ENCODE measurements around the gene FAM13A. TPM values are rescaled to one million over a fixed set of nuclear protein-coding genes. Genes with fewer than 3 reads are reported as not detected.

Gene FAM13A
- total RNA-seq, 2 experiments from 2014 or later = 9.6 to 10.2 TPM

GRCh38 chr4:88976775-88977035 is 80.3 kb downstream of the FAM13A start:
- intact Hi-C loops (cut with DNase I, micrococcal nuclease) = no loop called here
- H3K4me3 Mint-ChIP-seq = no peak overlapping the region
- peaks cover 7% of the 10 kb centered on the region for H3K9me3 Mint-ChIP-seq
- peaks cover 5% of the 10 kb centered on the region for H3K27me3 Mint-ChIP-seq
- Histone ChIP-seq H3K27me3 (ENCODE audit: control insufficient read depth in 1 of 2, insufficient read depth in 2 of 2, low read length in 2 of 2) (no peaks in the 10 kb centered on the region), H3K27ac (ENCODE audit: low read depth in 1 of 2, low read length in 2 of 2) (no peak overlapping the region), H3K9me3 (ENCODE audit: control insufficient read depth in 1 of 2, insufficient read depth in 1 of 2, low read length in 2 of 2) (peaks cover 3 to 8% of the 10 kb centered on the region in 2 experiments), H3K36me3 (ENCODE audit: insufficient read depth, low read length) (no peaks in the 10 kb centered on the region), H3K4me3 (ENCODE audit: low read length) (no peak overlapping the region), H3K4me1 (ENCODE audit: insufficient read depth, low read length) (no peaks in the 10 kb centered on the region)
- ChIA-PET CTCF (no interaction called here), POLR2A (no interaction called here)
- ATAC-seq (ENCODE audit: poor library complexity) = no peak
- TF ChIP-seq, protein P1, sequence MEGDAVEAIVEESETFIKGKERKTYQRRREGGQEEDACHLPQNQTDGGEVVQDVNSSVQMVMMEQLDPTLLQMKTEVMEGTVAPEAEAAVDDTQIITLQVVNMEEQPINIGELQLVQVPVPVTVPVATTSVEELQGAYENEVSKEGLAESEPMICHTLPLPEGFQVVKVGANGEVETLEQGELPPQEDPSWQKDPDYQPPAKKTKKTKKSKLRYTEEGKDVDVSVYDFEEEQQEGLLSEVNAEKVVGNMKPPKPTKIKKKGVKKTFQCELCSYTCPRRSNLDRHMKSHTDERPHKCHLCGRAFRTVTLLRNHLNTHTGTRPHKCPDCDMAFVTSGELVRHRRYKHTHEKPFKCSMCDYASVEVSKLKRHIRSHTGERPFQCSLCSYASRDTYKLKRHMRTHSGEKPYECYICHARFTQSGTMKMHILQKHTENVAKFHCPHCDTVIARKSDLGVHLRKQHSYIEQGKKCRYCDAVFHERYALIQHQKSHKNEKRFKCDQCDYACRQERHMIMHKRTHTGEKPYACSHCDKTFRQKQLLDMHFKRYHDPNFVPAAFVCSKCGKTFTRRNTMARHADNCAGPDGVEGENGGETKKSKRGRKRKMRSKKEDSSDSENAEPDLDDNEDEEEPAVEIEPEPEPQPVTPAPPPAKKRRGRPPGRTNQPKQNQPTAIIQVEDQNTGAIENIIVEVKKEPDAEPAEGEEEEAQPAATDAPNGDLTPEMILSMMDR (IDR thresholded peaks at IDR 0.05) = no peak
- no peaks in the 10 kb centered on the region for H3K4me1 Mint-ChIP-seq (ENCODE audit: low read depth)
- DNase-seq = no peak
- no peaks in the 10 kb centered on the region for H3K36me3 Mint-ChIP-seq (ENCODE audit: low read depth)
- H3K27ac Mint-ChIP-seq = no peak overlapping the region

GRCh38 chr4:88975958-88976774 is 80.8 kb downstream of the FAM13A start:
- H3K27me3 ChIP-seq (ENCODE audit: control insufficient read depth in 1 of 2, insufficient read depth in 2 of 2, low read length in 2 of 2) = no peaks in the 10 kb centered on the region
- intact Hi-C loops (cut with DNase I, micrococcal nuclease) = no loop called here
- DNase-seq = no peak

DNA sequence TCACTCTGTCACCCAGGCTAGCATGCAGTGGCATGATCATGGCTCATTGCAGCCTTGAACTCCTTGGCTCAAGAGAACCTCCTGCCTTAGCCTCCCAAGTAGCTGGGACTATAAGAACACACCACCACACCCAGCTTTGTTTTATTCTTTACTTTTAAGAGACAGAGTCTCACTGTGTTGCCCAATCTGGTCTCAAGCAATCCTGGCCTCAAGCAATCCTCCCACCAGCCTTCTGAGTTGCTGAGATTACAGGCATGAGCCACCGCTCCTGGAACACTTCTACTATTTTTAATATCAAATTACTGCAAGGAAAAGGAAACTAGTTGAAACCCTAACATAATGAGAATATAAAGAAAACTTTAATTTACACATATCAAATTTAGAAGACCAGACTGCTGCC is 85.4 kb downstream of the FAM13A start:
- no peaks in the 10 kb centered on the region for H3K27me3 ChIP-seq (ENCODE audit: control insufficient read depth in 1 of 2, insufficient read depth in 2 of 2, low read length in 2 of 2)
- peaks cover 5% of the 10 kb centered on the region for H3K27me3 Mint-ChIP-seq
- H3K9me3 Mint-ChIP-seq = peaks cover 7% of the 10 kb centered on the region
- POLR2A ChIA-PET = no interaction called here
- intact Hi-C loops (cut with DNase I, micrococcal nuclease) = no loop called here
- ATAC-seq (ENCODE audit: poor library complexity) (no peak), DNase-seq (no peak)
- peaks cover 3 to 8% of the 10 kb centered on the region in 2 experiments for H3K9me3 ChIP-seq (ENCODE audit: control insufficient read depth in 1 of 2, insufficient read depth in 1 of 2, low read length in 2 of 2)
- no peaks in the 10 kb centered on the region for H3K36me3 ChIP-seq (ENCODE audit: insufficient read depth, low read length)
- H3K27ac Mint-ChIP-seq = no peak overlapping the region
- CTCF ChIA-PET = no interaction called here
- H3K36me3 Mint-ChIP-seq (ENCODE audit: low read depth) = no peaks in the 10 kb centered on the region
- H3K4me1 Mint-ChIP-seq (ENCODE audit: low read depth) = no peaks in the 10 kb centered on the region
- H3K4me1 ChIP-seq (ENCODE audit: insufficient read depth, low read length) = no peaks in the 10 kb centered on the region
- TF ChIP-seq, protein P1 (IDR thresholded peaks at IDR 0.05) = no peak
- no peak overlapping the region for H3K4me3 Mint-ChIP-seq
- no peak overlapping the region for H3K27ac ChIP-seq (ENCODE audit: low read depth in 1 of 2, low read length in 2 of 2)
- H3K4me3 ChIP-seq (ENCODE audit: low read length) = no peak overlapping the region

More at GRCh38 chr4:88975958-88976774, 80.8 kb downstream of the FAM13A start:
- peaks cover 3 to 8% of the 10 kb centered on the region in 2 experiments for H3K9me3 ChIP-seq (ENCODE audit: control insufficient read depth in 1 of 2, insufficient read depth in 1 of 2, low read length in 2 of 2)
- no peak overlapping the region for H3K4me3 ChIP-seq (ENCODE audit: low read length)
- Mint-ChIP-seq H3K27ac (no peak overlapping the region), H3K27me3 (peaks cover 5% of the 10 kb centered on the region), H3K36me3 (ENCODE audit: low read depth) (no peaks in the 10 kb centered on the region), H3K9me3 (peaks cover 7% of the 10 kb centered on the region), H3K4me1 (ENCODE audit: low read depth) (no peaks in the 10 kb centered on the region), H3K4me3 (no peak overlapping the region)
- no peak overlapping the region for H3K27ac ChIP-seq (ENCODE audit: low read depth in 1 of 2, low read length in 2 of 2)
- ATAC-seq (ENCODE audit: poor library complexity) = no peak
- TF ChIP-seq, protein P1 (IDR thresholded peaks at IDR 0.05) = no peak
- no peaks in the 10 kb centered on the region for H3K36me3 ChIP-seq (ENCODE audit: insufficient read depth, low read length)
- ChIA-PET POLR2A (no interaction called here), CTCF (no interaction called here)
- no peaks in the 10 kb centered on the region for H3K4me1 ChIP-seq (ENCODE audit: insufficient read depth, low read length)
